HG03565 (cell line): Measurements from ENCODE around the gene GPR50.

Source experiments
- ATAC-seq: cut with Tn5 transposase; IDR thresholded peaks from one replicate; pipeline ENCODE4 v1.9.1; 2021; ENCODE audit warnings: mild to moderate bottlenecking, moderate library complexity; ENCODE audit not compliant: unreplicated experiment

Gene GPR50

GRCh38 chrX:151176231-151176750 is at the start of gene GPR50:
GPR50 (plus strand) TSS chrX:151176584; CDS start chrX:151176722, 138 bp downstream.
- ATAC-seq, result no peak

- ATAC-seq, result no peak
Measured at GRCh38 chrX:151132531-151132930, 43.9 kb upstream of the GPR50 start.

GRCh38 chrX:151151665-151152267 is 24.6 kb upstream of the GPR50 start:
- no peak for ATAC-seq

- no peak for ATAC-seq
Measured at GRCh38 chrX:151153086-151153485, 23.3 kb upstream of the GPR50 start.

GRCh38 chrX:151153667-151154066 is 22.7 kb upstream of the GPR50 start:
- no peak for ATAC-seq

GRCh38 chrX:151155234-151155633 is 21.1 kb upstream of the GPR50 start:
- ATAC-seq, result no peak

GRCh38 chrX:151161690-151162089 is 14.7 kb upstream of the GPR50 start:
- no peak for ATAC-seq

- ATAC-seq, result no peak
Measured at GRCh38 chrX:151167791-151168345, 8.5 kb upstream of the GPR50 start.

- ATAC-seq, result no peak
Measured at GRCh38 chrX:151169783-151170182, 6.6 kb upstream of the GPR50 start.

GRCh38 chrX:151174581-151175282 is 1.7 kb upstream of the GPR50 start:
- no peak for ATAC-seq

- ATAC-seq, result no peak
Measured at GRCh38 chrX:151175283-151176062, 911 bp upstream of the GPR50 start.

- ATAC-seq, result no peak
Measured at GRCh38 chrX:151177141-151178027, 1.0 kb downstream of the GPR50 start.

GRCh38 chrX:151178746-151179145 is 2.4 kb downstream of the GPR50 start:
- ATAC-seq, result no peak

GRCh38 chrX:151180400-151180799 is 4.0 kb downstream of the GPR50 start:
- no peak for ATAC-seq

GRCh38 chrX:151181088-151181487 is 4.7 kb downstream of the GPR50 start:
- ATAC-seq, result no peak

GRCh38 chrX:151183233-151183753 is 6.9 kb downstream of the GPR50 start:
- no peak for ATAC-seq

GRCh38 chrX:151183912-151184565 is 7.7 kb downstream of the GPR50 start:
- no peak for ATAC-seq

GRCh38 chrX:151184705-151185104 is 8.3 kb downstream of the GPR50 start:
- no peak for ATAC-seq

GRCh38 chrX:151206871-151207270 is 30.5 kb downstream of the GPR50 start:
- ATAC-seq, result no peak

GRCh38 chrX:151225843-151226242 is 49.5 kb downstream of the GPR50 start:
- no peak for ATAC-seq
